Stimulated activated CD4-positive, alpha-beta T cell treated with anti-CD3 and anti-CD28 coated beads, Interleukin-2, amount 100 ng/mL, for 4 hours (primary cell): ENCODE results near the gene UGT1A6.
"Not testable (repeated sequence)": the region's sequence is repeated elsewhere in the genome, so short reads cannot be mapped to it uniquely, and the experiment has no call there.

Experiments used
- DNase-seq: peaks from one replicate; pipeline ENCODE4 v3.0.0-alpha.2; 2020; ENCODE audit warnings: low read depth

UGT1A6 gene

GRCh38 chr2:233728723-233729301, 36.1 kb downstream of the UGT1A6 start, which contains the start of gene UGT1A3:
TSS of gene UGT1A3 (plus strand) at chr2:233729042. CDS start at chr2:233729127, 85 bp downstream.
- no peak for DNase-seq

- not testable (repeated sequence) for DNase-seq
These were observed 44.4 kb downstream of the UGT1A6 start for GRCh38 chr2:233736868-233737653.

GRCh38 chr2:233740870-233741269, 48.2 kb downstream of the UGT1A6 start:
- DNase-seq, result no peak

GRCh38 chr2:233743464-233744259, 51.0 kb downstream of the UGT1A6 start:
- DNase-seq, result no peak

GRCh38 chr2:233745073-233745755, 52.5 kb downstream of the UGT1A6 start:
- DNase-seq, result no peak

- not testable (repeated sequence) for DNase-seq
These were observed 53.1 kb downstream of the UGT1A6 start for GRCh38 chr2:233745838-233746237.

- DNase-seq, result no peak
These were observed 54.0 kb downstream of the UGT1A6 start for GRCh38 chr2:233746475-233747282.

GRCh38 chr2:233747283-233747544, 54.5 kb downstream of the UGT1A6 start:
- DNase-seq, result no peak

- DNase-seq, result not testable (repeated sequence)
These were observed 58.0 kb downstream of the UGT1A6 start for GRCh38 chr2:233750689-233751088.

GRCh38 chr2:233751212-233752009, 58.7 kb downstream of the UGT1A6 start:
- DNase-seq, result not testable (repeated sequence)

- DNase-seq, result no peak
These were observed 62.4 kb downstream of the UGT1A6 start for GRCh38 chr2:233754872-233755611.

- no peak for DNase-seq
These were observed 63.9 kb downstream of the UGT1A6 start for GRCh38 chr2:233756429-233757081.

GRCh38 chr2:233758141-233758540, 65.5 kb downstream of the UGT1A6 start:
- DNase-seq, result no peak

GRCh38 chr2:233758849-233759248, 66.2 kb downstream of the UGT1A6 start:
- DNase-seq, result no peak

GRCh38 chr2:233760043-233760442, 67.4 kb downstream of the UGT1A6 start, which contains the start of gene UGT1A1:
TSS of gene UGT1A1 (plus strand) at chr2:233760270. CDS start at chr2:233760288, 18 bp downstream.
- DNase-seq, result no peak

GRCh38 chr2:233761040-233761769, 68.5 kb downstream of the UGT1A6 start:
- no peak for DNase-seq

GRCh38 chr2:233764264-233764663, 71.6 kb downstream of the UGT1A6 start:
- DNase-seq, result no peak

- no peak for DNase-seq
These were observed 72.1 kb downstream of the UGT1A6 start for GRCh38 chr2:233764761-233765160.

- DNase-seq, result no peak
These were observed 73.7 kb downstream of the UGT1A6 start for GRCh38 chr2:233766416-233766815.
